HepG2 (cell line): Measurements from ENCODE around the gene MFSD2B. TPM values are rescaled to one million over a fixed set of nuclear protein-coding genes. Genes with fewer than 3 reads are reported as not detected.

Experiments
- ARID2 ChIP-seq: sonication (generic); formaldehyde crosslinking; IDR thresholded peaks from 2 replicates; pipeline ENCODE4 v1.8.1; 2022; ENCODE audit warnings: mild to moderate bottlenecking, missing genetic modification reagents, borderline replicate concordance
- CENPT ChIP-seq: sonication (generic); formaldehyde crosslinking; IDR thresholded peaks from 2 replicates; pipeline ENCODE4 v1.8.0; 2022; ENCODE audit warnings: low read depth, mild to moderate bottlenecking, moderate library complexity, missing genetic modification reagents
- ESRRA ChIP-seq: sonication (generic); formaldehyde crosslinking; IDR thresholded peaks from 2 replicates; pipeline ENCODE4 v1.5.1; 2020; ENCODE audit warnings: mild to moderate bottlenecking, low read depth, missing genetic modification reagents
- GTF2F1 ChIP-seq: fragments of 150-350 bp; IDR thresholded peaks from 2 replicates; pipeline ENCODE4 v1.6.1; 2014; ENCODE audit warnings: low read length
- JUN ChIP-seq: sonication (generic); formaldehyde crosslinking; IDR thresholded peaks from 2 replicates; pipeline ENCODE4 v1.4.0; 2020; ENCODE audit warnings: mild to moderate bottlenecking, missing genetic modification reagents
- NFIC ChIP-seq: IDR thresholded peaks from 2 replicates; pipeline ENCODE4 v1.6.1; 2012; ENCODE audit warnings: mild to moderate bottlenecking, low read length, inconsistent platforms
- PAXIP1 ChIP-seq: sonication (generic); formaldehyde crosslinking; conservative IDR thresholded peaks from 2 replicates; pipeline ENCODE4 v1.4.0; 2020; ENCODE audit warnings: mild to moderate bottlenecking, missing genetic modification reagents, moderate library complexity
- PRDM15 ChIP-seq: sonication (generic); formaldehyde crosslinking; IDR thresholded peaks from 2 replicates; pipeline ENCODE4 v1.4.0; 2020; ENCODE audit warnings: missing genetic modification reagents
- PTBP1 ChIP-seq: fragments of 200-400 bp; formaldehyde crosslinking; IDR thresholded peaks from 2 replicates; pipeline ENCODE4 v1.6.1; 2018; ENCODE audit warnings: low read length, low read depth; ENCODE audit not compliant: poor library complexity, severe bottlenecking
- SAFB2 ChIP-seq: sonication (generic); formaldehyde crosslinking; IDR thresholded peaks from 2 replicates; pipeline ENCODE4 v1.5.1; 2020; ENCODE audit warnings: missing genetic modification reagents, low read depth, mild to moderate bottlenecking, borderline replicate concordance
- TOE1 ChIP-seq: sonication (generic); formaldehyde crosslinking; IDR thresholded peaks from 2 replicates; pipeline ENCODE4 v1.4.0; 2020; ENCODE audit warnings: mild to moderate bottlenecking, missing genetic modification reagents
- ZBTB34 ChIP-seq: sonication (generic); formaldehyde crosslinking; IDR thresholded peaks from 2 replicates; pipeline ENCODE4 v1.8.0; 2022; ENCODE audit warnings: mild to moderate bottlenecking, missing genetic modification reagents
- ZNF34 ChIP-seq: sonication (generic); formaldehyde crosslinking; IDR thresholded peaks from 2 replicates; pipeline ENCODE4 v1.4.0; 2020; ENCODE audit warnings: mild to moderate bottlenecking, missing genetic modification reagents, borderline replicate concordance
- ZNF451 ChIP-seq: sonication (generic); formaldehyde crosslinking; IDR thresholded peaks from 2 replicates; pipeline ENCODE4 v1.5.0; 2020; ENCODE audit warnings: mild to moderate bottlenecking, missing genetic modification reagents
- ZNF629 ChIP-seq: sonication (generic); formaldehyde crosslinking; conservative IDR thresholded peaks from 2 replicates; pipeline ENCODE4 v1.5.0; 2020; ENCODE audit warnings: missing genetic modification reagents
- ZNF670 ChIP-seq: sonication (generic); formaldehyde crosslinking; IDR thresholded peaks from 2 replicates; pipeline ENCODE4 v1.8.0; 2022; ENCODE audit warnings: mild to moderate bottlenecking, missing genetic modification reagents, borderline replicate concordance
- ZSCAN31 ChIP-seq: sonication (generic); formaldehyde crosslinking; IDR thresholded peaks from 2 replicates; pipeline ENCODE4 v1.5.0; 2020; ENCODE audit warnings: low read depth, mild to moderate bottlenecking, missing genetic modification reagents
- polyA plus RNA-seq, 8 experiments: library from polyadenylated mRNA; depleted of rRNA in 3 of 8; stranded (reverse) in 7 of 8; unstranded in 1 of 8; fragments of >200 nt; fragmentation: Illumina TruSeq in 4 of 8; extraction: Trizol in 4 of 8; gene quantifications; 2 replicates each; pipeline versions ENCODE4 v1.2.1 to v1.2.3, GENCODE V29; 2011 to 2016; ENCODE audit warnings: low read depth in 4 of 8, missing spikeins in 1 of 8, mixed read lengths in 1 of 8; ENCODE audit not compliant: insufficient read depth in 1 of 8
- total RNA-seq, 5 experiments: library from RNA; depleted of rRNA; stranded (reverse); fragments of >200 nt; fragmentation: Illumina TruSeq; extraction: Trizol; gene quantifications; 2 replicates each; pipeline ENCODE4 v1.2.3, GENCODE V29; 2016; ENCODE audit warnings: low read depth in 1 of 5
- TF ChIP-seq, protein P1 (sequence below): sonication (generic); formaldehyde crosslinking; IDR thresholded peaks from 2 replicates; pipeline ENCODE4 v1.4.0; 2020; ENCODE audit warnings: missing genetic modification reagents

MFSD2B gene
- total and polyA plus RNA-seq, 2 of the 13 experiments (the other 11 are each of a cell fraction or from before 2014, with no cell fraction given), result 0.21 to 0.93 TPM

GRCh38 chr2:24022324-24022974 lies 12.6 kb downstream of the MFSD2B start (continued):
- TF ChIP-seq PTBP1 (no peak), CENPT (CRISPR knock-in tag) (0 out of 2 replicates have a peak, but pooled peaks have one; percentile 74), SAFB2 (CRISPR knock-in tag) (peak; percentile 45; the same call in 1 of the 2 replicates), ZNF629 (CRISPR knock-in tag) (no peak), PRDM15 (CRISPR knock-in tag) (no peak), ZSCAN31 (CRISPR knock-in tag) (no peak), ARID2 (no peak), NFIC (no peak), GTF2F1 (no peak), TOE1 (CRISPR knock-in tag) (no peak), ZBTB34 (CRISPR knock-in tag) (peak; percentile 93), ZNF451 (0 out of 2 replicates have a peak, but pooled peaks have one; percentile 86), JUN (CRISPR knock-in tag) (peak; percentile 47; the same call in 1 of the 2 replicates), ZNF34 (CRISPR knock-in tag) (no peak), ZNF670 (CRISPR knock-in tag) (no peak), ESRRA (CRISPR knock-in tag) (peak; percentile 95), PAXIP1 (CRISPR knock-in tag) (peak; percentile 95)
- TF ChIP-seq, protein P1, sequence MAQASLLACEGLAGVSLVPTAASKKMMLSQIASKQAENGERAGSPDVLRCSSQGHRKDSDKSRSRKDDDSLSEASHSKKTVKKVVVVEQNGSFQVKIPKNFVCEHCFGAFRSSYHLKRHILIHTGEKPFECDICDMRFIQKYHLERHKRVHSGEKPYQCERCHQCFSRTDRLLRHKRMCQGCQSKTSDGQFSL (CRISPR knock-in tag), result no peak
